ACC112 (cell line): Measurements from ENCODE around the gene CD163L1.

Experiments used
- H2AFZ ChIP-seq: fragments of 200-600 bp; sonication (generic); one replicate; pipeline ENCODE4 v1.6.0; 2017; ENCODE audit warnings: antibody characterized with exemption, low read length; ENCODE audit not compliant: unreplicated experiment
- H3K27ac ChIP-seq: fragments of 200-600 bp; sonication (generic); 2 replicates; pipeline ENCODE4 v1.5.1; 2014; ENCODE audit warnings: low read depth, mild to moderate bottlenecking, antibody characterized with exemption, low read length, moderate library complexity
- H3K27me3 ChIP-seq: fragments of 200-600 bp; sonication (generic); 2 replicates; pipeline ENCODE4 v1.6.1; 2014; ENCODE audit warnings: mild to moderate bottlenecking, antibody characterized with exemption, low read length, moderate library complexity, mixed read lengths; ENCODE audit not compliant: insufficient read depth
- H3K36me3 ChIP-seq: fragments of 200-600 bp; sonication (generic); 2 replicates; pipeline ENCODE4 v1.6.1; 2016; ENCODE audit warnings: mild to moderate bottlenecking, antibody characterized with exemption, low read length, moderate library complexity, mixed read lengths; ENCODE audit not compliant: insufficient read depth
- H3K4me1 ChIP-seq: fragments of 200-600 bp; sonication (generic); one replicate; pipeline ENCODE4 v1.6.1; 2016; ENCODE audit warnings: low read length, mixed read lengths; ENCODE audit not compliant: insufficient read depth, unreplicated experiment, control insufficient read depth
- H3K4me3 ChIP-seq: fragments of 200-600 bp; sonication (generic); 2 replicates; pipeline ENCODE4 v1.5.1; 2014; ENCODE audit warnings: mild to moderate bottlenecking, low read depth, low read length
- H3K79me2 ChIP-seq: fragments of 200-600 bp; sonication (generic); one replicate; pipeline ENCODE4 v1.6.0; 2016; ENCODE audit warnings: low read length; ENCODE audit not compliant: control insufficient read depth, unreplicated experiment, insufficient read depth

Gene CD163L1

DNA sequence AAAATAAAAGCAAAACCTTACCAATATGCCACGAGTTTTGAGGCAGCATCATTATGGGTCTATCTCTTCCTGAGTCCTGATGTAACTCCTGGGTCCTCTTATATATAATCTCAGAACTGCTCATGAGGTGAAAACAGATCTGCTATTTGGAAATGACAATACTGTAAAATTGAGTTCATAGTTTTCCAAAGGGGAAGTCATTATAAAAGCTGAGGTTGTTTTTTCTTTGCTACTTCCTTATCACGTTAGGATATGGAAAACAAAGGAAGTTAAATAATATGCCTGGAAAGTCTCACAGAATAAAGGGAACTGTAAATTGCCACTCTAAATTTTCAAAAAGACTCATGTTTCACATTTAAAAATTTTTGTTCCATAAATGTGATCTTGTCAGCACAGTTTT is at the start of gene CD163L1:
CD163L1 (minus strand) TSS at position 78 of the 400 bp plus-strand sequence; CDS start at position 52, 26 bp downstream.
- H2AFZ ChIP-seq, result no peak within 1 kb of the TSS
- H3K36me3 ChIP-seq, result no peaks in the 10 kb centered on the region
- peaks cover 28% of the 10 kb centered on the region for H3K27me3 ChIP-seq
- H3K27ac ChIP-seq, result no peak within 1 kb of the TSS
- no peak within 1 kb of the TSS for H3K4me3 ChIP-seq
- no peaks in the 10 kb centered on the region for H3K79me2 ChIP-seq
- H3K4me1 ChIP-seq, result no peaks in the 10 kb centered on the region

DNA sequence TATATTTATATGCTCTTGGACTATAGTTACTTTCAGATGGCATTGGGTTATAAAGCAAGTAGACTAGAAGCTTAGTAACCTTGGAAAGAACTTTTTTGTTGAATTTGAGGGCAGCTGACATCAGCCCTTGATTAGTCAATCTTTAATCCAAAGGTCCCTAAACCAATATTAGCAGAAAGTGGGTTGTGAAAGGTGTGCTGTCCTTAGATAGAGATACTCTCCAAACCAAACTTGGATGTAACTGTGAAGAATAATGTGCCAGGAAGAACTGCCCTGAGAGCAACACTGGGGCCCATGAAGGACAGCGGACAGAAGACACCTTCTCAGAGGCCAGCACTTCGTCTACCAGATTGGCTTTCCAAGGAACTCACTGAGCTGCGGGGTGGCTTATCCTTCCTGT is 49.1 kb upstream of the CD163L1 start:
- H3K4me3 ChIP-seq, result no peak overlapping the region

DNA sequence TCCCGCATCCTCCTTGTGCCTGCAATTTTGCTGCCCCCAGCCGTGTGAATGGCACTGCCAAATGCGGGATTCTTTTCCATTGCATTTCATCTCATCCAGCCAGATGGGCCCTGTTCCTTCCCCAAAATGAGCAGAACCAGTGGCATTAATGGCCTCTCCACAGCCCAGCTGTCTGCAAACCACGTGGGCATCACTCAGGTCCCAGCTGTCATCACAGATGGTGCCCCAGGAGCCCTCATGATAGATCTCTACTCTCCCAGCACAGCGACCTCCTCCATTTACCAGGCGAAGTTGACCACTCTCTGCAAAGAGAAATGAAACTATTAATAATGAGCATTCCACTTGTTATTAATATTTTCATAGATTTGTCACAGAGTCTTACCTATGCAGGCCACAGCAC is 42.6 kb upstream of the CD163L1 start:
- Histone ChIP-seq H3K4me3 (no peak overlapping the region), H3K4me1 (no peaks in the 10 kb centered on the region), H3K27me3 (no peaks in the 10 kb centered on the region), H3K79me2 (no peaks in the 10 kb centered on the region), H3K36me3 (no peaks in the 10 kb centered on the region), H2AFZ (no peak overlapping the region), H3K27ac (no peak overlapping the region)

More for the DNA sequence above, 49.1 kb upstream of the CD163L1 start:
- no peaks in the 10 kb centered on the region for H3K36me3 ChIP-seq
- no peak overlapping the region for H2AFZ ChIP-seq
- H3K27me3 ChIP-seq, result no peaks in the 10 kb centered on the region
- no peaks in the 10 kb centered on the region for H3K79me2 ChIP-seq
- H3K27ac ChIP-seq, result no peak overlapping the region
- peaks cover 7% of the 10 kb centered on the region for H3K4me1 ChIP-seq

DNA sequence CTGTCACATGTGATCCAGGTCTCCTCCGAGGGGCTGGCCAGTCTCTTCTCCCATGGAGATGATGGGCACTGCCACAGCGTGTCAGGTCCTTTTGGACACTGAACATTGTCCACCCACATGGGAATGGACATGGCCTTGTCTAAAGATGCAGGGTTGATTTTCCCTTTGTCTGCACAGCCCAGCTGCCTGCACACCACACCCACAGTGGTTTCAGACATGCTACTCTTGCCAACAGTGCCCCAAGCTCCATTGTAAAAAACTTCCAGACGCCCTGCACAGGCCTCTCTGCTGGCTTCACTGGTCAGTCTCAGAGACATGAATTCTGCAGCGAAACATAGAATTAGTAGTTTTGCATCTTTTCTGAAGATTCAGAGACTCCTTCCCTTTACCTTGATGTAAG is 41.1 kb upstream of the CD163L1 start:
- Histone ChIP-seq H3K4me3 (no peak overlapping the region), H3K4me1 (no peaks in the 10 kb centered on the region), H2AFZ (no peak overlapping the region), H3K27me3 (no peaks in the 10 kb centered on the region), H3K79me2 (no peaks in the 10 kb centered on the region), H3K36me3 (no peaks in the 10 kb centered on the region), H3K27ac (no peak overlapping the region)

DNA sequence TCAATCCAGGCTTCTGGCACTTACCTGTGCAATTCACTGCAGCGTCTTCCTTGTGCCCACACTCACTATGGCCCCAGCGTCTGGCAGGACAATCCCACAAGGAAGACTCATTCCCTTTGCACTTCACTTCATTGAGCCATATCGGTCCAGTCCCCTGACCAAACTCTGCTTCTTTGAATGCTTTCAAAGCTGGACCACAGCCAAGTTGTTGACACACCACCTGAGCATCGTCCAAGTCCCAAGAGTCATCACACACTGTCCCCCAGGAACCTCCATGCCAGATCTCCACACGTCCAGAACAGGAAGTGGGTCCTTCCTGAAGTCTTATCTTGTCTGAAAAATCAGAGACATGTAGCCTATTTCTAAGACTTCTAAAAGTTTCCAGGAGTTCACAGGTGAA is 39.4 kb upstream of the CD163L1 start:
- Histone ChIP-seq H3K79me2 (no peaks in the 10 kb centered on the region), H3K27ac (no peak overlapping the region), H2AFZ (no peak overlapping the region), H3K36me3 (no peaks in the 10 kb centered on the region), H3K4me3 (no peak overlapping the region), H3K27me3 (no peaks in the 10 kb centered on the region), H3K4me1 (no peaks in the 10 kb centered on the region)

DNA sequence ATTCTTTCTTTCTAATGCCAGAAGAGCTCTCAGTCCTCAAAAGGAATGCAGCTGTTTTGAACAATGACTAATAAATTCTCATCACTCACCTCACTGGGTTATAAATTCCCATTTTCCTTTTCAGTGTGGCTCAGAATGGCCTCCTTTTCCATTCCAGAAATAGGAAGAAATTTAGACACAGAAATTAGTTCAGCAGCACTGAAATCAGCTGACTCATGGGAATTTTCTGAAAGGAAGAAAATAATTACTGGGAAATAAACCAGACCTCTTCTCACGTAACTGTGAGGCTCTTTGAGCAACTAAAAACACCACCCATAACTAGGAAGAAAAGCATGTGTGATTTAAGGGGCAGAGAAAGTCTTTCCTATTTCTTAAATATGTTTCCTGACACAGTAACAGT is 35.8 kb upstream of the CD163L1 start:
- H3K79me2 ChIP-seq, result no peaks in the 10 kb centered on the region
- H3K36me3 ChIP-seq, result no peaks in the 10 kb centered on the region
- H2AFZ ChIP-seq, result no peak overlapping the region
- H3K27ac ChIP-seq, result no peak overlapping the region
- H3K27me3 ChIP-seq, result no peaks in the 10 kb centered on the region
- no peaks in the 10 kb centered on the region for H3K4me1 ChIP-seq
- H3K4me3 ChIP-seq, result no peak overlapping the region

DNA sequence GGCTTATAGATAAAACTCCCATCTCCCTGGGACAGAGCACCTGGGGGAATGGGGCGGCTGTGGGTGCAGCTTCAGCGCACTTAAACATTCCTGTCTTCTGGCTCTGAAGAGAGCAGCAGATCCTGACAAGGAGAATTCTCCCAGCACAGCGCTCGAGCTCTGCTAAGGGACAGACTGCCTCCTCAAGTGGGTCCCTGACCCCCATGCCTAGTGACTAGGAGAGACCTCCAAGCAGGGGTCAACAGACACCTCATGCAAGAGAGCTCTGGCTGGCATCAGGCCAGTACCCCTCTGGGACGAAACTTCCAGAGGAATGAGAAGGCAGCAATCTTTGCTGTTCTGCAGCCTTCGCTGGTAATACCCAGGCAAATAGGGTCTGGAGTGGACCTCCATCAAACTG is 28.1 kb upstream of the CD163L1 start:
- Histone ChIP-seq H3K4me3 (no peak overlapping the region), H3K79me2 (no peaks in the 10 kb centered on the region), H2AFZ (no peak overlapping the region), H3K4me1 (no peaks in the 10 kb centered on the region), H3K27ac (no peak overlapping the region), H3K36me3 (no peaks in the 10 kb centered on the region), H3K27me3 (peaks cover 5% of the 10 kb centered on the region; the same call in 1 of the 2 replicates)

DNA sequence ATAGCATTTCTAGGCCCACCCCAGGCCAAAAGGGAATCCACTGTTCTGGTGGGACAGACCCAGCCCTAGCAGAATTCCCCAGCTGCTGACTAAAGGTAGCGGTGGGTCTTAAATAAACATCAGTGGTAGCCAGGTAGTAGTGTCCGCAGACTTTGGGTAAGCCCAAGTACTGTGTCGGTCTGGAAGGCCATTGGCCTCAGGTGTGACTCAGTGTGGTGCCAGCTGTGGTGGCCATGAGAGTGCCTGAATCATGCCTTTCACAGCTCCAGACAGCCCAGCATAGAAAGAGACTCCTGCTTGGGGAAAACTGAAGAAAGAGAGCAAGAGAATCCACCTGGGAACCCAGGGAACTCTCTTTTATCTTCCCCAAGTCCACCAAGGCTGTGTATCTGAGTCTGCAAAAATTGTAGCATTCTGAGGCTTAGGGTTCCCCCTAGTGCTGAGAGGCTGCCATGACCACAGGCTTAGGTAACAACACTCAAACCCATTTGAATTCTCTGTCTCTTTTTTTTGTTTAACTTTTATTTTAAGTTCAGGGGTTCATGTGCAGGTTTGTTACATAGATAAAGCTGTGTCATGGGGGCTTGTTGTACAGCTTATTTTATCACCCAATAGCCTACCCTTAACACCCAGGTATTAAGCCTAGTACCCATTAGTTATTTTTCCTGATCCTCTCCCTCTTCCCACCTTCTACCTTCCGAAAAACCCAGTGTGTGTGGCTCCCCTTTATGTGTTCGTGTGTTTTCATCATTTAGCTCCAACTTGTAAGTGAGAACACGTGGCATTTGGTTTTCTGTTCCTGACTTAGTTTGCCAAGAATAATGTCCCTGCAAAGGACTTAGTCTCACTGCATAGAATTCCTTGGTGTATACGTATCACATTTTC is 16.7 kb upstream of the CD163L1 start:
- H3K4me1 ChIP-seq, result no peaks in the 10 kb centered on the region
- H3K27me3 ChIP-seq, result peaks cover 9% of the 10 kb centered on the region; the same call in 1 of the 2 replicates
- no peak overlapping the region for H3K27ac ChIP-seq
- H3K79me2 ChIP-seq, result no peaks in the 10 kb centered on the region
- no peaks in the 10 kb centered on the region for H3K36me3 ChIP-seq
- no peak overlapping the region for H2AFZ ChIP-seq
- no peak overlapping the region for H3K4me3 ChIP-seq

DNA sequence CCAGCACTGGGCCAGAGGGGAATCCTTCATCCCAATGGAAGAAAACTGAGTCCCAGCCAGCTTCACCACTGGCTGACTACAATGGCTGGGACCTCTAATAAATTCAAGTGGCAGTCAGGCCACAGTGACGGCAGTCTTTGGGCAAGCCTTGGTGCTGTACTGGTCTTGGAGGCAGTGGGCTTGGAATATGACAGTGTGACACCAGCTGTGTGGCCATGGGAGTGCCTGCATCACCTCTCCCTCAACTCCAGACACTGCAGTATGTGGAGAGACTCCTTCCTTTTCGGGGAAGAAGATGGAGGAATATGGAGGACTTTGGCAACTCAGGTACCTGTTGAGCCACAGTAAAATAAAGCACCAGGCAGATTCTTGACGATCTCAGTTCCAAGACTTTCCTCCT is 16.0 kb upstream of the CD163L1 start:
- H3K79me2 ChIP-seq, result no peaks in the 10 kb centered on the region
- H2AFZ ChIP-seq, result no peak overlapping the region
- H3K27ac ChIP-seq, result no peak overlapping the region
- H3K27me3 ChIP-seq, result peaks cover 9% of the 10 kb centered on the region; the same call in 1 of the 2 replicates
- no peaks in the 10 kb centered on the region for H3K4me1 ChIP-seq
- no peak overlapping the region for H3K4me3 ChIP-seq
- H3K36me3 ChIP-seq, result no peaks in the 10 kb centered on the region

DNA sequence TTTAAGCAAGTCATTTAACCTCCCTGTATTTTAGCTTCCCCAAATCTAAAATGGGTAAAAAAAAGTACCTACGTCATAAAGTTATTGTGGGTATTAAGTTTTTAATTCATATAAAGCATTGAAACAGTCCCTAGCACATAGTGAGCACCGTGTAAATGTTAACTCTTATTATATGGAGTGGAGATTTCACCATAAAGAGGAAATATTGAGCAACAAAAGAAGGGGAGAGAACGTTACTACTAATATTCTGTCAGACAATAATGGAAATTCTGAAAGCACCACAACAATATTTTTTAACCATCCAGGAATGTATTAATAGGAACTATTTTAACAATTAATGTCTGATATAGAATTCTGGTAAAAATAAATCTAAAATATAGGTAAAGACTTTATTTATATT is 7.8 kb upstream of the CD163L1 start:
- Histone ChIP-seq H3K36me3 (no peaks in the 10 kb centered on the region), H3K27ac (no peak overlapping the region), H3K4me1 (no peaks in the 10 kb centered on the region), H3K79me2 (no peaks in the 10 kb centered on the region), H3K27me3 (no peaks in the 10 kb centered on the region), H2AFZ (no peak overlapping the region), H3K4me3 (no peak overlapping the region)

DNA sequence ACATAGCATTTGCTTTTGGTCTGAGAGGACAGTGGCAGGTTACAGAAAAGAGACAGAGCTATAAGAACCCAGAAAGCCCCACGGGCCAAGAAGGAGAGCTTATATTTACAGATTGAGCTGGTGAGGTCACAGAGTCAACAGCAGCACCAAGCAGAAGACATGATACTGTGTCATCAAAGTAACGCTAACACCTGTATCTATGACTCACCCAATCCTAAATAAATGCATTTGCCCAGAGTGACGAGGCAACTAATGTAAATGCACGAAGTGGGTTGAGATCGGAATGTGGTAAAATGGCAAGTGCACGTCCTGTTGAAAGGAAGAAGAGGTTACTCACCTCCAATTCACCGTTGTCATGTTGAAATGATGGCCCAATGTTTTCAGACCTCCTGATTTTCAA is 6.7 kb upstream of the CD163L1 start:
- H3K79me2 ChIP-seq, result no peaks in the 10 kb centered on the region
- no peak overlapping the region for H3K27ac ChIP-seq
- H2AFZ ChIP-seq, result no peak overlapping the region
- H3K36me3 ChIP-seq, result no peaks in the 10 kb centered on the region
- no peaks in the 10 kb centered on the region for H3K27me3 ChIP-seq
- no peaks in the 10 kb centered on the region for H3K4me1 ChIP-seq
- H3K4me3 ChIP-seq, result no peak overlapping the region
